HG02840 (cell line): ENCODE results near the gene PRKCG.
"Not testable (repeated sequence)": the region's sequence is repeated elsewhere in the genome, so short reads cannot be mapped to it uniquely, and the experiment has no call there.

Experiments used
- ATAC-seq: cut with Tn5 transposase; IDR thresholded peaks from one replicate; pipeline ENCODE4 v1.9.1; 2021; ENCODE audit warnings: mild to moderate bottlenecking, moderate library complexity, moderate number of reproducible peaks; ENCODE audit not compliant: unreplicated experiment, low FRiP score

The PRKCG gene

GRCh38 chr19:53881482-53882390, at the start of gene PRKCG:
PRKCG (plus strand) TSS chr19:53882197; CDS start chr19:53882495, 298 bp downstream.
- ATAC-seq = no peak

DNA sequence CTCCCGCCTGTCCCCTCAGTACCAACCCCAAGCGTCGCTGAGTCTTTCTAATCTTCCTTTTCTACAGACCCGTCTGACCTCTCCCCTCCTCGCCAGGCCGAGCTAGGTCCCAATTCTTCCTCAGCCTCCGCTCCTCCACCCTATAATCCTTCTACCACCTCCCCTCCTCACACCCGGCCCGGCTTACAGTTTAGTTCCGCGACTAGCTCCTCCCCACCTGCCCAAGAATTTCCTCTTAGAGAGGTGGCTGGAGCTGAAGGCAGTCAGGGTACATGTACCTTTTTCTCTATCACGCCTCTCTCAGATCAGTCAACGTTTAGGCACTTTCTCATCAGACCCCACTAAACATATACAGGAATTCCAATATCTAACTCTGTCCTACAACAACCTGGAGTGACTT, 49.1 kb upstream of the PRKCG start:
- ATAC-seq = not testable (repeated sequence)

- not testable (repeated sequence) for ATAC-seq
Observed at GRCh38 chr19:53838446-53838845, 43.6 kb upstream of the PRKCG start.

- ATAC-seq = not testable (repeated sequence)
Observed at GRCh38 chr19:53840241-53840640, 41.8 kb upstream of the PRKCG start.

DNA sequence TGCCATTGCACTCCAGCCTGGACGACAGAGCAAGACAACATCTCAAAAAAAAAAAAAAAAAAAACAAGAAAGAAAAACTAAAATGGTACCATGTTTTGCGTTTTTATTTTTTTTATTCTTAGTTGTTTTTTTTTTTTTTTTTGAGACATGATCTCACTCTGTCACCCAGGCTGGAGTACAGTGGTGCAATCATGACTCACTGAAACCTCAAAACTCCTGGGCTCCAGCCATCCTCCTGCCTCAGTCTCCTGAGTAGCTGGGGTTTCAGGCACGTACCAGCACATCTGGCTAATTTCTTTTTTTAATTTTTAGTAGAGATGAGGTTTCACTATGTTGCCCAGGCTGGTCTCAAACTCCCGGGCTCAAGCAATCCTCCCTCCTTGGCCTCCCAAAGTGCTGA, 41.1 kb upstream of the PRKCG start:
- ATAC-seq = not testable (repeated sequence)

DNA sequence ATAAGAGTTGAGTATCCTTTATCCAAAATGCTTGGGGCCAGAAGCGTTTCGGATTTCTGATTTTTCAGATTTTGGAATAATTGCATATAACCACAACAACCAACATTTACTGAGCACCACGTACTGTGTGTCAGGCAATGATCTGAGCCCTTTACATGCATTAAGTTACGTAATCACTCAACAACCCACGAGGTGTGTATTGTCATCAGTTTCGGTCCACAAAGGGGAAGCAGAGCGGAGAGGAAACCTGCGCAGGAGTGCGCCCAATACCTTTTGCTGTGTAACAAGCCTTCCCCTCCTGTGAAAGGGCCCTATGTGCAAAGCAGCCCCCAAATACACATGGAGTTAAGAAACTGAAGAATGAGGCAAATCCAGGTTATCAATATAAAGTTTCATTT, 37.1 kb upstream of the PRKCG start:
- ATAC-seq = no peak

DNA sequence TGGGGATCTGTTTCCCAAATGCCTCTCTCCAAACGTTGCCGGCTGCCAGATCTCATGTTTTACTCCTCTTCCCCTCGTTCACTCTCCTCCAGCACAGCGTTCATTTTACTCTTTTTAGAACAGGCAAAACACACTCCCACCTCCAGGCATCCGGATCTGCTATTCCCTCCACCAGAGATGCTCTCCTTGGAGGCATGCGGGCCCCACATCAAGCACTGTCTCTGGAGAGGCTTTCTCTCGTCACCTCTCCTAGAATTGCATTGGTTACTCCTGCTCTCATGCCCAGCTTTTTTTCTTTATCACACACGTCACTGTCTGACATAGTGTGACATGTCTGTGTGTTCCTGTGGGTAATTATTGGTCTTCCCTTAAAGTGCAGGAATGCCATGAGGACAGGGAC, 34.4 kb upstream of the PRKCG start:
- no peak for ATAC-seq

GRCh38 chr19:53849237-53849676, 32.7 kb upstream of the PRKCG start:
- ATAC-seq = no peak

GRCh38 chr19:53853707-53854106, 28.3 kb upstream of the PRKCG start:
- no peak for ATAC-seq

DNA sequence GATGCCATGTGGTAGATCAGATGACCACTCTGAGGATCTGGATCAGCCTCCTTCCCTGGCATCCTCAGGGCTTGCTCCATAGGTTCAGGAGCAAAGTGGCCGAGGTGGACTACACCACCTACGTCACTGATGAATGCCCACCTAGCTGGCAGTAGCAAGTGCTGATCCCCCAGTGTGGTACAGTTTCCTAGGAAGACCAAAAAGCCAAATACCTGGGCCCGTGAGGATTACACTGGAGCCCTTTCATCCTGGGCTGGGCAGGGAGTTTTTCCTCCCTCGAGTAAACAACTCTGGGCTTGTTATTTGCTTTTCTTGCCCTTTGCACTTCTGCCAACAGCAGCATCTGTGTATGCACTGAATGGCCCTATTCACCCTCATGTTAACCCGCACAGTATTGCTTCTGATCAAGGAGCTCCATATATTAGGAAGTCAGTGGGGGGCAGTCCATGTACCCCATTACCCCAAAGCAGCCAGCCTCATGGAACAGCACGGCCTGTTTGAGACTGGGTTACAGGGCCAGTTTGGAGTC, 17.6 kb upstream of the PRKCG start:
- no peak for ATAC-seq

- no peak for ATAC-seq
Observed at GRCh38 chr19:53865523-53865917, 16.5 kb upstream of the PRKCG start.

- ATAC-seq = no peak
Observed at GRCh38 chr19:53865918-53866864, 15.8 kb upstream of the PRKCG start.

- no peak for ATAC-seq
Observed at GRCh38 chr19:53866865-53867224, 15.2 kb upstream of the PRKCG start.

DNA sequence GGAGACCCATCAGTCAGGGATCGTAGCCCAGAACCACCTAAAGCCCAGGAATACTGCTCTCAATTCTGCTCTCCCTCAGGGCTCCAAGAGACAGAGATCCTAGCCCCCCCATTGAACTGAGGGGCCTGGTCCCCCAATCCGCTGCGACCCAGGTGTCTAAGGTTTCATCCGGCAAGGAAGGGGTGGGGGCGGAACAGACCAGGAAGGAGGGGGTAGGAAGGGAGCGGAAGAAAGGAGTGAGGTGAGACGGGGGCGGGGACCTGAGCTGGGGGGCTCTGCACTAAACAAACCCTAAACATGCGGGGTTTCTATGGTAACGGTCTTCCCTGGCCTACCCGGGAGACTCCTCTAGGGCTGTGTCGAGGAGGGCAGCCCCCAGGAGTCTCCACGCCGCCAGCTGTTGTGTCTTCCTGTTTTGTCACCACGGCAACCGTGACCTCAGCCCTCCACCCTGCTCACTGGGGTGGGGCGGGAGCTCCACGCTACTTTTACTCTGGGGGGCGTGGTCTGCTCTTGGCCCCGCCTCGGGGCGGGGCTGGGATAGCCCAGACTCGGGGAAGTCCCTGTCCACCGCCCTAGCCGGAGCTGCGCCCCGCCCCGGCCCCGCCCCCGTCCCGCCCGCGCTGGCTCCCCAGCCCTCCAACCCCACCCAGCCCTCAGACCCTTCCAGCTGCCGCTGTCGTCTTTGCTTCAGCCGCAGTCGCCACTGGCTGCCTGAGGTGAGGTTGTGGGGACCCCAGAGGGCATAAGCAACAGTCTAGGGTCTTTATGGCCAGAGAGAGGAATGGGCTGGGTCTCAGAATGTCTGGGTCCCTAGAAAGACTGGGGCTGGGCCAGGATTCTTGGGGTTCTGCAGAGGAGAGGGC, 14.5 kb upstream of the PRKCG start, which contains the start of gene MYADM:
MYADM (plus strand) TSS at position 659 of the 866 bp plus-strand sequence. CDS start 5,647 bp downstream, outside the sequence.
- ATAC-seq = peak; percentile 59

DNA sequence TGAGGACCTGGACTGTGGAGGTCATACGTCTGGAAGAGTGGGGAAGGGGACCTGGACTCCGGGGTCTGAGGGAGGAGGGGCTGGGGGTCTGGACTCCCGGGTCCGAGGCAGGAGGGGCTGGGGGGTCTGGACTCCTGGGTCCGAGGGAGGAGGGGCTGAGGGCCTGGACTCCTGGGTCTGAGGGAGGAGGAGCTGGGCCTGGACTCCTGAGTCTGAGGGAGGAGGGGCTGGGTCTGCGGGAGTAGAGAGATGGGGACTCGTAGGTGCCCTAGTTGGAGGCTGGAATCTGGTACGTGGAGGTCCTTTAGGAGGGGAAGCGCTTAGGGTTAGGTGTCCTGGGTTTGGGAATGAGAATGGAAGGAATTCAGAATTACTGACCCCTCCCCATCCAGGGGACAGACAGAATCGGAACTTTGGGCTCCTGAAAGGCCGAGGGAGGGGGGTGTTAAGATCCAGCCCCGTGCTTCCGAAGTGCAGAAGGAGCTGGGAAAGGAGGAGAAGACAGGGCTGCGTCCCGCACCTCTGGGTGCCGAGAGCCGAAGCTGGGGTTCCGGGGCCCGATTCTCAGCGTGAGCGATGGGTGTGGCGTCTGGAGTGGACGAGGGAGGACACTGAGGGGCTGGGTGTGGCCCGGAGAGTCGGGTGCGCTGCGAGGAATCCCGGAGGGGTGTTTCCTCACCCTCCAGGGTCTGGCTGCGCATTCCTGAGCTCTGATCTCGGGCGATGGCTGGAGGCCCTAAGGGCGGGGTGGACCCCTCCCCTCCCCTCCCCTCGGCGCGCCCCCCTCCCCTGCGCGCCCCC, 13.7 kb upstream of the PRKCG start:
- no peak for ATAC-seq

DNA sequence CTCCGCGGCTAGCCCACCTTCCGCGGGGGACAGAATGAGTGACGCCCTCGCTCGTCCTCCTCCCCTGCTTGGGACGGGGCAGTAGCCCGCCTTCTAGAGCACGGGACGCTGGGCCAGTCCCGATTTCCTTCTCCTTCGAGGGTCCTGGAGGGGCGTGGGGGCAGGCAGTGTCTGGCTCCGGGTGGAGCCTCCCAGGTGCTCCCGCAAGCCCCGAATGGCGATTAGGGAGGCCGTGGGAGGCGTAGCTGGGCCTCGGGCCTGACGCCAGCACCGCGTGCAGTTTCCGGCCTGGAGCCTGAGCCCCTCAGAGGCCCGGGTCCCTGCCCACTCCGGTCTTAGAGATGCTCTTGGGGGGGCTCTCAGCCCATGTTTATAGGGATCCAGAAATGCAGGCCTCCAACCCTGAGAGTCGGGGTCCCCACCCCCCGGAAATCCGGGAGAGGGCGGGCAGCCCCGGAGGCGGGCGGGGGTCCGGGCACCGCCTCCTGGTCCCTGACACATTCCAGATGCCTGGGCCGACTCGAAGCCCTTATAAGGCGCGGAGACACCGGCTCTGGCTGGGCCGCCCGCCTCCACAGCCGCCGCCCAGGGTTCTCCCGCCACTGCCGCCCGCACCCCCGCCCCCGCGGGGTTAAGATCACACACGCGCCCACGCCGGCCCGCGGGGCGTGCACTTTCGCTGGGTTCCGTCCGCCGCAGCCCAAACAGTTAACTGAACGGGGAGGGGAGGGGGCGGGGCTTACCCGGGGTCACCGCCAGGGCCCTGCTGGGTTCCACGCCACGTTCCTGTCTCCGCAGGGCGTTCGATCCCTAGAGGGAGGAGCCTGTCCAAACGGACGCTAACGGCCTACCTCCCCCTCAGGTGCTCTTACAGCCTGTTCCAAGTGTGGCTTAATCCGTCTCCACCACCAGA, 12.8 kb upstream of the PRKCG start:
- no peak for ATAC-seq

DNA sequence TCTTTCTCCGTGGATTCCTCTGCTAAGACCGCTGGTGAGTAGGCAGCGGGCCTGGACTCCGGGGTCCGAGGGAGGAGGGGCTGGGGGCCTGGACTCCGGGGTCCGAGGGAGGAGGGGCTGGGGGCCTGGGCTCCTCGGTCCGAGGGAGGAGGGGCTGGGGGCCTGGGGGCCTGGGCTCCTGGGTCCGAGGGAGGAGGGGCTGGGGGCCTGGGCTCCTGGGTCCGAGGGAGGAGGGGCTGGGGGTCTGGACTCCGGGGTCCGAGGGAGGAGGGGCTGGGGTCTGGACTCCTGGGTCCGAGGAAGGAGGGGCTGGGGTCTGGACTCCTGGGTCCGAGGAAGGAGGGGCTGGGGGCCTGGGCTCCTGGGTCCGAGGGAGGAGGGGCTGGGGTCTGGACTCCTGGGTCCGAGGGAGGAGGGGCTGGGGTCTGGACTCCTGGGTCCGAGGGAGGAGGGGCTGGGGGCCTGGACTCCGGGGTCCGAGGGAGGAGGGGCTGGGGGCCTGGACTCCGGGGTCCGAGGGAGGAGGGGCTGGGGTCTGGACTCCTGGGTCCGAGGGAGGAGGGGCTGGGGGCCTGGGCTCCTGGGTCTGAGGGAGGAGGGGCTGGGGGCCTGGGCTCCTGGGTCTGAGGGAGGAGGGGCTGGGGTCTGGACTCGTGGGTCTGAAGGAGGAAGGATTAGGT, 12.1 kb upstream of the PRKCG start:
- not testable (repeated sequence) for ATAC-seq
